Body of pancreas (tissue), 4 donors: Measurements from ENCODE around the gene OR2T1.
"Not testable (repeated sequence)": the region's sequence is repeated elsewhere in the genome, so short reads cannot be mapped to it uniquely, and the experiment has no call there.

Source experiments
- CTCF ChIP-seq, 7 experiments: fragments of 450-650 bp in 4 of 7; fragments of 200-600 bp in 3 of 7; sonication (generic) in 3 of 7; IDR thresholded peaks; one replicate each; pipeline ENCODE4 v1.5.1; 2016 to 2019; ENCODE audit warnings: antibody characterized with exemption in 7 of 7
- POLR2A ChIP-seq, 3 donors: fragments of 450-650 bp; IDR thresholded peaks; one replicate each; pipeline ENCODE4 v1.6.1; 2016; ENCODE audit warnings: antibody characterized with exemption in 3 of 3, mild to moderate bottlenecking in 2 of 3

- not testable (repeated sequence) for TF ChIP-seq CTCF, POLR2A (IDR thresholded peaks at IDR 0.05)
Observed at GRCh38 chr1:248455045-248455444, 52.2 kb downstream of the OR2T1 start.
